K562 (cell line): Measurements from ENCODE around the gene SLC6A8. TPM values are rescaled to one million over a fixed set of nuclear protein-coding genes. Genes with fewer than 3 reads are reported as not detected.

Experiments
- ADNP ChIP-seq: fragments of 200-800 bp; sonication (Bioruptor generic); IDR thresholded peaks from 2 replicates; pipeline ENCODE4 v1.6.1; 2016; ENCODE audit warnings: missing genetic modification characterization, missing compliant biosample characterization
- BCOR ChIP-seq: fragments of 450-650 bp; IDR thresholded peaks from 2 replicates; pipeline ENCODE4 v1.6.1; 2016
- CREB3 ChIP-seq: fragments of 450-650 bp; conservative IDR thresholded peaks from 2 replicates; pipeline ENCODE4 v1.6.1; 2016; ENCODE audit warnings: missing genetic modification characterization, low read depth, mild to moderate bottlenecking, missing compliant biosample characterization, moderate library complexity
- DMBX1 ChIP-seq: fragments of 250-450 bp; sonication (Bioruptor Pico); IDR thresholded peaks from 2 replicates; pipeline ENCODE4 v1.8.0; 2022; ENCODE audit warnings: inconsistent platforms, mild to moderate bottlenecking, moderate library complexity, borderline replicate concordance
- E2F3 ChIP-seq: fragments of 250-450 bp; sonication (Bioruptor Pico); IDR thresholded peaks from 2 replicates; pipeline ENCODE4 v1.4.0; 2020; ENCODE audit warnings: mild to moderate bottlenecking
- FOXM1 ChIP-seq, 2 experiments: fragments of 450-650 bp in 1 of 2; sonication (generic) in 1 of 2; formaldehyde crosslinking in 1 of 2; IDR thresholded peaks; 2 replicates each; pipeline versions ENCODE4 v1.6.1 to v1.9.0; 2017 to 2022; ENCODE audit warnings: low read depth in 2 of 2, mild to moderate bottlenecking in 2 of 2, missing genetic modification reagents in 1 of 2, moderate library complexity in 1 of 2
- GATAD2B ChIP-seq: fragments of 450-650 bp; IDR thresholded peaks from 2 replicates; pipeline ENCODE4 v1.6.1; 2017; ENCODE audit warnings: mild to moderate bottlenecking, borderline replicate concordance
- MBD1 ChIP-seq: fragments of 250-450 bp; sonication (Bioruptor Pico); IDR thresholded peaks from 2 replicates; pipeline ENCODE4 v1.8.0; 2022; ENCODE audit warnings: inconsistent platforms
- MITF ChIP-seq: IDR thresholded peaks from 2 replicates; pipeline ENCODE4 v1.6.1; 2014; ENCODE audit warnings: antibody characterized with exemption
- POLR2H ChIP-seq: IDR thresholded peaks from 2 replicates; pipeline ENCODE4 v1.6.1; 2016; ENCODE audit warnings: missing genetic modification characterization, low read depth, mild to moderate bottlenecking, control low read depth, missing compliant biosample characterization, moderate library complexity
- PURB ChIP-seq: sonication (generic); formaldehyde crosslinking; IDR thresholded peaks from 2 replicates; pipeline ENCODE4 v1.9.0; 2021; ENCODE audit warnings: low read depth, mild to moderate bottlenecking, missing genetic modification reagents
- RNF2 ChIP-seq: sonication (generic); IDR thresholded peaks from 2 replicates; pipeline ENCODE4 v1.6.1; 2016
- RUNX1 ChIP-seq: sonication (generic); IDR thresholded peaks from 2 replicates; pipeline ENCODE4 v1.6.1; 2016; ENCODE audit warnings: antibody characterized with exemption, low read depth
- SIN3B ChIP-seq: fragments of 450-650 bp; IDR thresholded peaks from 2 replicates; pipeline ENCODE4 v1.6.1; 2017; ENCODE audit warnings: low read depth, mild to moderate bottlenecking, moderate library complexity
- TBP ChIP-seq: optimal IDR thresholded peaks from 2 replicates; pipeline ENCODE3; 2011; ENCODE audit warnings: low read depth, low read length, improper control_type of control experiment
- TCF3 ChIP-seq: sonication (generic); formaldehyde crosslinking; IDR thresholded peaks from 2 replicates; pipeline ENCODE4 v1.4.0; 2020; ENCODE audit warnings: mild to moderate bottlenecking, missing genetic modification reagents
- TFAP4 ChIP-seq: sonication (generic); formaldehyde crosslinking; IDR thresholded peaks from 2 replicates; pipeline ENCODE4 v1.8.0; 2022; ENCODE audit warnings: missing genetic modification reagents, mild to moderate bottlenecking, moderate library complexity, borderline replicate concordance
- UBTF ChIP-seq, 2 experiments: IDR thresholded peaks; 2 replicates each; pipeline ENCODE4 v1.6.1; 2012; ENCODE audit warnings: improper control_type of control experiment in 2 of 2, low read depth in 2 of 2, low read length in 2 of 2, borderline replicate concordance in 1 of 2
- ZFP36 ChIP-seq: fragments of 150-350 bp; IDR thresholded peaks from 2 replicates; pipeline ENCODE4 v1.6.1; 2018; ENCODE audit warnings: low read length, low read depth; ENCODE audit not compliant: partially characterized antibody
- ZKSCAN8 ChIP-seq: fragments of 200-800 bp; sonication (Bioruptor generic); IDR thresholded peaks from 2 replicates; pipeline ENCODE4 v1.6.1; 2016; ENCODE audit warnings: missing genetic modification characterization, missing compliant biosample characterization
- ZNF143 ChIP-seq: sonication (generic); formaldehyde crosslinking; IDR thresholded peaks from 2 replicates; pipeline ENCODE4 v1.9.0; 2022; ENCODE audit warnings: mild to moderate bottlenecking, missing genetic modification reagents
- ZNF41 ChIP-seq: fragments of 250-450 bp; sonication (Bioruptor Pico); conservative IDR thresholded peaks from 2 replicates; pipeline ENCODE4 v1.4.0; 2020; ENCODE audit warnings: mild to moderate bottlenecking
- ZNF707 ChIP-seq: fragments of 250-450 bp; sonication (Bioruptor Pico); conservative IDR thresholded peaks from 2 replicates; pipeline ENCODE4 v1.8.0; 2022; ENCODE audit warnings: inconsistent platforms, mild to moderate bottlenecking, moderate library complexity
- polyA plus RNA-seq, 8 experiments: library from polyadenylated mRNA; depleted of rRNA in 4 of 8; stranded (reverse) in 5 of 8; unstranded in 3 of 8; fragments of >200 nt; fragmentation: Nextera tagmentation in 2 of 8; fragmentation: Illumina TruSeq in 1 of 8; extraction: Ambion mirVana in 2 of 8; extraction: Trizol in 1 of 8; gene quantifications; 2 replicates each; pipeline versions ENCODE4 v1.2.1 to v1.2.3, GENCODE V29; 2011 to 2014; ENCODE audit warnings: inconsistent platforms in 1 of 8, missing spikeins in 1 of 8
- total RNA-seq, 7 experiments: library from RNA; depleted of rRNA in 6 of 7; stranded (reverse); fragments of >200 nt in 6 of 7; fragmentation: Illumina TruSeq in 2 of 7; extraction: Trizol in 2 of 7; gene quantifications; 2 replicates each; pipeline versions ENCODE4 v1.2.1 to v1.2.3, GENCODE V29; 2011 to 2021; ENCODE audit warnings: low replicate concordance in 1 of 7

Gene SLC6A8
- total and polyA plus RNA-seq, 9 of the 15 experiments (the other 6 are each of a cell fraction or from before 2014, with no cell fraction given) = 0.68 to 144 (median 34.3) TPM

GRCh38 chrX:153686711-153687110, 1.0 kb upstream of the SLC6A8 start (continued):
- TF ChIP-seq ZFP36 (no peak), ZKSCAN8 (CRISPR knock-in tag) (no peak), MBD1 (CRISPR knock-in tag) (no peak), FOXM1 (IDR thresholded peaks at IDR 0.05; ENCODE audit: low read depth) (0 out of 2 replicates have a peak, but pooled peaks have one; percentile 16), FOXM1 (CRISPR knock-in tag; IDR thresholded peaks at IDR 0.05; ENCODE audit: low read depth) (no peak), ZNF143 (CRISPR knock-in tag) (no peak), CREB3 (no peak), ZNF41 (no peak), BCOR (peak; percentile 32; the same call in 1 of the 2 replicates), UBTF (IDR thresholded peaks at IDR 0.05; ENCODE audit: borderline replicate concordance in 1 of 2, low read depth in 2 of 2, low read length in 2 of 2) (no peak), ZNF707 (CRISPR knock-in tag) (no peak), ADNP (tag) (no peak), MITF (no peak), RNF2 (no peak), DMBX1 (CRISPR knock-in tag) (no peak), SIN3B (no peak), TCF3 (CRISPR knock-in tag) (peak; percentile 33; the same call in 1 of the 2 replicates), E2F3 (no peak), POLR2H (tag) (no peak), RUNX1 (no peak), GATAD2B (no peak), TBP (no peak), PURB (no peak), TFAP4 (CRISPR knock-in tag) (peak; percentile 47; the same call in 1 of the 2 replicates)
